WTC11 (cell line): ENCODE measurements around the gene CDK4. TPM values are rescaled to one million over a fixed set of nuclear protein-coding genes. Genes with fewer than 3 reads are reported as not detected.

ENCODE experiments used
- ATAC-seq: fragments of 200-7000 bp; cut with Tn5 transposase; 2 replicates; pipeline ENCODE4 v1.10.0; 2021; ENCODE audit warnings: mild to moderate bottlenecking, moderate library complexity
- CTCF ChIA-PET: fragments of 300-600 bp; sonication (Branson Sonifier 250); formaldehyde crosslinking; loops from one replicate; lab custom pipeline; 2021; ENCODE audit warnings: antibody characterized with exemption; lab: Charles Lee
- POLR2A ChIA-PET: fragments of 350-600 bp; sonication (Branson Sonifier 250); formaldehyde crosslinking; loops from one replicate; lab custom pipeline; 2021; ENCODE audit warnings: antibody characterized with exemption; lab: Charles Lee
- DNase-seq: peaks from one replicate; pipeline ENCODE4 v3.0.0; 2021; ENCODE audit warnings: low spot score
- H3K27ac Mint-ChIP-seq: 2 replicates; pipeline ENCODE4 v1.8.0; 2021; ENCODE audit warnings: mixed read lengths
- H3K27me3 Mint-ChIP-seq: 2 replicates; pipeline ENCODE4 v1.8.0; 2021; ENCODE audit warnings: low read depth, mild to moderate bottlenecking, moderate library complexity, mixed read lengths
- H3K36me3 Mint-ChIP-seq: 2 replicates; pipeline ENCODE4 v1.8.0; 2021; ENCODE audit warnings: mixed read lengths
- H3K4me1 Mint-ChIP-seq: 2 replicates; pipeline ENCODE4 v1.8.0; 2022; ENCODE audit warnings: mixed read lengths
- H3K4me3 Mint-ChIP-seq: 2 replicates; pipeline ENCODE4 v1.8.0; 2021; ENCODE audit warnings: mild to moderate bottlenecking, moderate library complexity, mixed read lengths
- H3K9me3 Mint-ChIP-seq: 2 replicates; pipeline ENCODE4 v1.8.0; 2021; ENCODE audit warnings: mixed read lengths
- ATF3 ChIP-seq: sonication (generic); formaldehyde crosslinking; conservative IDR thresholded peaks from 2 replicates; pipeline ENCODE4 v1.8.1; 2022; ENCODE audit warnings: mild to moderate bottlenecking, missing genetic modification reagents
- EMX1 ChIP-seq: fragments of 250-450 bp; sonication (Bioruptor Pico); IDR thresholded peaks from 2 replicates; pipeline ENCODE4 v1.8.0; 2021; ENCODE audit warnings: mild to moderate bottlenecking
- FOXJ3 ChIP-seq: sonication (generic); formaldehyde crosslinking; IDR thresholded peaks from 2 replicates; pipeline ENCODE4 v1.9.0; 2021; ENCODE audit warnings: missing genetic modification reagents, mild to moderate bottlenecking, borderline replicate concordance
- GRHL2 ChIP-seq: fragments of 250-450 bp; sonication (Bioruptor Pico); IDR thresholded peaks from 2 replicates; pipeline ENCODE4 v1.8.0; 2022; ENCODE audit warnings: mild to moderate bottlenecking, moderate library complexity; ENCODE audit not compliant: insufficient replicate concordance, severe bottlenecking
- IRF2 ChIP-seq: sonication (generic); formaldehyde crosslinking; IDR thresholded peaks from 2 replicates; pipeline ENCODE4 v1.8.0; 2022; ENCODE audit warnings: low read depth, missing genetic modification reagents, borderline replicate concordance
- JUN ChIP-seq: sonication (generic); formaldehyde crosslinking; IDR thresholded peaks from 2 replicates; pipeline ENCODE4 v1.8.0; 2023; ENCODE audit warnings: mild to moderate bottlenecking, missing genetic modification reagents
- KAT7 ChIP-seq: sonication (generic); formaldehyde crosslinking; IDR thresholded peaks from 2 replicates; pipeline ENCODE4 v1.8.1; 2023; ENCODE audit warnings: missing genetic modification reagents, mild to moderate bottlenecking, borderline replicate concordance
- MLX ChIP-seq: sonication (generic); formaldehyde crosslinking; IDR thresholded peaks from 2 replicates; pipeline ENCODE4 v1.8.1; 2023; ENCODE audit warnings: mild to moderate bottlenecking, missing genetic modification reagents, moderate library complexity
- NFATC4 ChIP-seq: fragments of 250-450 bp; sonication (Bioruptor Pico); IDR thresholded peaks from 2 replicates; pipeline ENCODE4 v1.9.0; 2021; ENCODE audit warnings: mild to moderate bottlenecking
- PRRX2 ChIP-seq: fragments of 250-450 bp; sonication (Bioruptor Pico); IDR thresholded peaks from 2 replicates; pipeline ENCODE4 v1.8.0; 2021; ENCODE audit warnings: mild to moderate bottlenecking
- RELA ChIP-seq: sonication (generic); formaldehyde crosslinking; IDR thresholded peaks from 2 replicates; pipeline ENCODE4 v1.8.1; 2022; ENCODE audit warnings: missing genetic modification reagents, mild to moderate bottlenecking, borderline replicate concordance
- TP53 ChIP-seq: sonication (generic); formaldehyde crosslinking; IDR thresholded peaks from 2 replicates; pipeline ENCODE4 v1.8.1; 2023; ENCODE audit warnings: mild to moderate bottlenecking, missing genetic modification reagents
- ZNF396 ChIP-seq: fragments of 250-450 bp; sonication (Bioruptor Pico); IDR thresholded peaks from 2 replicates; pipeline ENCODE4 v1.8.0; 2021; ENCODE audit warnings: mild to moderate bottlenecking, moderate library complexity, borderline replicate concordance
- ZNF416 ChIP-seq: fragments of 250-450 bp; sonication (Bioruptor Pico); IDR thresholded peaks from 2 replicates; pipeline ENCODE4 v1.9.0; 2021; ENCODE audit warnings: mild to moderate bottlenecking, inconsistent platforms
- total RNA-seq: library from RNA; stranded (reverse); gene quantifications from 3 replicates; pipeline ENCODE4 v1.2.3, GENCODE V29; 2021
- TF ChIP-seq, protein P1 (sequence below): fragments of 200-600 bp; IDR thresholded peaks from 2 replicates; pipeline ENCODE4 v1.8.0; 2022; ENCODE audit warnings: antibody characterized with exemption
- TF ChIP-seq, protein P2 (sequence below): sonication (generic); formaldehyde crosslinking; IDR thresholded peaks from 2 replicates; pipeline ENCODE4 v1.8.1; 2023; ENCODE audit warnings: mild to moderate bottlenecking, missing genetic modification reagents

The CDK4 gene
- total RNA-seq, 1 experiment from 2014 or later, result 152 TPM

DNA sequence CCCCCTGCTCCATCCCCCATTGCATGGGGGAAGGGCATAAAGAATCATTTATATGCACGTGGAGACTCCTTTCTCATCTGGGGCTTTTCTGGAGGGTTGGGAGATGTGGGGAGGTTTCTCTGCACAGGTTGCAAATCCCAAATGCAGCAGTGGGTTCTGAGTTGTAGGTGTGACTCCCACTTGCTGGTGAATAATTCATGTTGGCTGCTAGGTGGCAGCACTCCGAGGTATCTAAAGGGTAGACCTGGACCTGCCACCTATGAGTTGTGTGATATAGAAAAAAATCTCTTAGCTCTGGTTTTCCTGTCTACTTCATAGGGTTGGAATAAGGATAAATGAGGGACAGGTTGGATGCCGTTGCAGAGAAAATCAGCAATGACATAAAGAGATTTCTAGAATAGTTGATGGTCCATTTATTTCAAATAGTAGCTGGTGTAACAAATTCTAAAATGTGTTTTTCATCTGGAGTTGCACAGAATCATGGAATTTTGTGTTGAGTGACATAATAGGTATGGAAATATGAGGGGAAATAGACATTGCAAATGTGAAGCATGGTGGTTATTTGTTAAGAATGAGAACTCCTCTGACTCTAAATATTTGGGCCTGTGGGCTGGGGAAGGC is 7.4 kb upstream of the CDK4 start:
- DNase-seq, result no peak
- TF ChIP-seq NFATC4 (CRISPR knock-in tag) (no peak), GRHL2 (CRISPR knock-in tag) (no peak), TP53 (CRISPR knock-in tag) (no peak), ATF3 (CRISPR knock-in tag) (no peak), ZNF416 (no peak), JUN (CRISPR knock-in tag) (no peak)
- TF ChIP-seq, protein P1, sequence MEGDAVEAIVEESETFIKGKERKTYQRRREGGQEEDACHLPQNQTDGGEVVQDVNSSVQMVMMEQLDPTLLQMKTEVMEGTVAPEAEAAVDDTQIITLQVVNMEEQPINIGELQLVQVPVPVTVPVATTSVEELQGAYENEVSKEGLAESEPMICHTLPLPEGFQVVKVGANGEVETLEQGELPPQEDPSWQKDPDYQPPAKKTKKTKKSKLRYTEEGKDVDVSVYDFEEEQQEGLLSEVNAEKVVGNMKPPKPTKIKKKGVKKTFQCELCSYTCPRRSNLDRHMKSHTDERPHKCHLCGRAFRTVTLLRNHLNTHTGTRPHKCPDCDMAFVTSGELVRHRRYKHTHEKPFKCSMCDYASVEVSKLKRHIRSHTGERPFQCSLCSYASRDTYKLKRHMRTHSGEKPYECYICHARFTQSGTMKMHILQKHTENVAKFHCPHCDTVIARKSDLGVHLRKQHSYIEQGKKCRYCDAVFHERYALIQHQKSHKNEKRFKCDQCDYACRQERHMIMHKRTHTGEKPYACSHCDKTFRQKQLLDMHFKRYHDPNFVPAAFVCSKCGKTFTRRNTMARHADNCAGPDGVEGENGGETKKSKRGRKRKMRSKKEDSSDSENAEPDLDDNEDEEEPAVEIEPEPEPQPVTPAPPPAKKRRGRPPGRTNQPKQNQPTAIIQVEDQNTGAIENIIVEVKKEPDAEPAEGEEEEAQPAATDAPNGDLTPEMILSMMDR, result peak; percentile 34; the same call in 1 of the 2 replicates
- peak; percentile 10; the same call in 1 of the 2 replicates for ATAC-seq
- Mint-ChIP-seq H3K4me1 (peaks cover 25% of the 10 kb centered on the region), H3K27me3 (peaks cover 91% of the 10 kb centered on the region), H3K36me3 (no peaks in the 10 kb centered on the region), H3K27ac (no peak overlapping the region), H3K9me3 (no peaks in the 10 kb centered on the region), H3K4me3 (no peak overlapping the region)
- POLR2A ChIA-PET, result interaction anchor here (1.4 kb wide), 1 partner anchor 15 kb away, joined by 3 read pairs; the partner anchor contains the start of gene TSPAN31
- CTCF ChIA-PET, result interaction anchor here (0.6 to 1.7 kb wide), 14 partner anchors 13 to 193 kb away, joined by 3 to 6 read pairs (median 4); partner anchors contain the start of genes AVIL, EEF1AKMT3, METTL1 and TSPAN31

DNA sequence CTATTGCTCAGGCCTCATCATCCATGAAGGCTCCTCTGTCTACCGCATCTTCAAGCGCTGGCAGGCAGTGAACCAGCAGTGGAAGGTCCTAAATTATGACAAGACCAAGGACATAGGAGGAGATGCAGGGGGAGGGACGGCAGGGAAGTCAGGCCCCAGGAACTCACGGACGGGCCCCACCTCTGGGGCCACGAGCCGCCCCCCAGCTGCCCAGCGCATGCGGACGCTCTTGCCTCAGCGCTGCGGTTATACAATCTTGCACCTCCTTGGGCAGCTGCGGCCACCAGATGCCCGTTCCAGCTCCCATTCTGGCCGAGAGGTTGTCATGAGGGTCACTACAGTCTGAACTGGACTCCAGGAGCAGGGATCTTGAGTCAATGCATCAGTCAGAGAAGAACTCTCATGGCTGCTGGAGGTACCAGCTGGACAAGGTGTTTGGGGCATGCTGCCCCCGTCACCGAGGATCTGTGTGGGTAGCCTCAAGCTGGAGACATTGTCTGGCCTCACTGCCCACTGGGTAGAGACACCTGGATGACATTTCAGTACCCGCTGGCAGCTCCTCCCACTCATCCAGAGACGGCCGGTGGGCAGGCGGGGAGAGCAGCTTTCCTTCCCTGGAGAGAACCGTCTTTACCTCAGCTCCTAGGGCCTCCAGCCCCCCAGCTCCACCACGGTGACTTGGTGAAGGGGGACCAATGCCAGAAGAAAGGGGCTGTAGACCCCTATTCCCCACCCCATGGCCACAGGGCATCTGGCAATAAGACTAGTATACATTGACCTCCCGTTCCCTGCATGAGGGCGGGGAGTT is 6.6 kb upstream of the CDK4 start:
- TF ChIP-seq EMX1 (CRISPR knock-in tag) (no peak), IRF2 (CRISPR knock-in tag) (no peak), PRRX2 (CRISPR knock-in tag) (no peak), ZNF396 (no peak), MLX (CRISPR knock-in tag) (no peak), KAT7 (CRISPR knock-in tag) (no peak), RELA (CRISPR knock-in tag) (no peak), FOXJ3 (CRISPR knock-in tag) (no peak)
- TF ChIP-seq, protein P2, sequence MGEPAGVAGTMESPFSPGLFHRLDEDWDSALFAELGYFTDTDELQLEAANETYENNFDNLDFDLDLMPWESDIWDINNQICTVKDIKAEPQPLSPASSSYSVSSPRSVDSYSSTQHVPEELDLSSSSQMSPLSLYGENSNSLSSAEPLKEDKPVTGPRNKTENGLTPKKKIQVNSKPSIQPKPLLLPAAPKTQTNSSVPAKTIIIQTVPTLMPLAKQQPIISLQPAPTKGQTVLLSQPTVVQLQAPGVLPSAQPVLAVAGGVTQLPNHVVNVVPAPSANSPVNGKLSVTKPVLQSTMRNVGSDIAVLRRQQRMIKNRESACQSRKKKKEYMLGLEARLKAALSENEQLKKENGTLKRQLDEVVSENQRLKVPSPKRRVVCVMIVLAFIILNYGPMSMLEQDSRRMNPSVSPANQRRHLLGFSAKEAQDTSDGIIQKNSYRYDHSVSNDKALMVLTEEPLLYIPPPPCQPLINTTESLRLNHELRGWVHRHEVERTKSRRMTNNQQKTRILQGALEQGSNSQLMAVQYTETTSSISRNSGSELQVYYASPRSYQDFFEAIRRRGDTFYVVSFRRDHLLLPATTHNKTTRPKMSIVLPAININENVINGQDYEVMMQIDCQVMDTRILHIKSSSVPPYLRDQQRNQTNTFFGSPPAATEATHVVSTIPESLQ, result no peak
- TF ChIP-seq, protein P1, result no peak
- TF ChIP-seq, all 79 proteins: peak for 0
- no peaks in the 10 kb centered on the region for H3K36me3 Mint-ChIP-seq
- POLR2A ChIA-PET, result interaction anchor here (1.4 kb wide), 1 partner anchor 14 kb away, joined by 3 read pairs; the partner anchor contains the start of gene TSPAN31
- ATAC-seq, result no peak
- no peak for DNase-seq
- no peaks in the 10 kb centered on the region for H3K9me3 Mint-ChIP-seq
- H3K27ac Mint-ChIP-seq, result no peak overlapping the region
- H3K27me3 Mint-ChIP-seq, result peaks cover 91% of the 10 kb centered on the region
- no peak overlapping the region for H3K4me3 Mint-ChIP-seq
- CTCF ChIA-PET, result interaction anchor here (1.0 to 1.7 kb wide), 8 partner anchors 14 to 59 kb away, joined by 3 to 6 read pairs (median 4); partner anchors contain the start of genes AVIL and TSPAN31
- peaks cover 26% of the 10 kb centered on the region for H3K4me1 Mint-ChIP-seq
